CD4-positive, alpha-beta T cell treated with Interleukin-6 for 4 hours (primary cell): ENCODE data around the gene NPHP4.

ENCODE experiments used
- DNase-seq: peaks from one replicate; pipeline ENCODE4 v3.0.0-alpha.2; 2020; ENCODE audit warnings: mixed read lengths

The NPHP4 gene

DNA sequence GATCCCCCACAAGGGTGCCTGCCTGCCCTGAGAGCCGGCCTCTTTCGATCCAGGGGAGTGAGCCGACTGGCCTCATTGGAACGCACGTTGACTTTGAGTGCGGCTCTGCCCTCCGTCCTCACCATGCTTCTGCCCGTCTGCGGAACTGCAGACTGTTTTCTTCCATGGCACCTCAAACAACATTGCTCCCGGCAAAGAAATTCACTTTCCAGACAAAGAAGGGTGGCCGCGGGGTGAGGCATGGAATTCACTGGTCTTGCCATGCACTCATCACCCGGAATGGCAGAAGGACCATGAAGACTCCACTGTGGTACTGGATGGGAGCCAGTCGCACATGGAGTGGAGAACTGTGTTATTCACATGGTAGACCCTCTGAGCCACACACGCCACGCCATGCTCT lies 169.5 kb downstream of the NPHP4 start:
- no peak for DNase-seq

DNA sequence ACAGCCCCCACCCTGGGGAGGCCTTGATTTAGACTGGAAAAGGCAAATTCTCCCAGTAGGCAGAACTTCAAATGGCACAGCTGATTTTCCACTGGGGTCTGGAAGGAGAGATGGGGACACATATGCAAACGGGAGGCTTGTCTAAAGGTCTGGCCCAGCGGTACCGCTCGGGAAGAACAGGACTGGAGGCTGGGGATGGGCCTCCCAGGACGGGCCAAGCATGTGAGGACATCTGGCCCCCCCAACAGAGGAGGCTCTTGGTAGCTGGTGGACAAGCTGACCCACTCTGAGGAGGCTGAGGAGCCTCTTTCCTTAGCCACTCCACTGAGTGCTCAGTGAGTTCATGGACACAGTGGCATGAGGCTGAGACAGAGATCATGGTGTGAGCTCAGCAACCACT lies 170.0 kb downstream of the NPHP4 start:
- DNase-seq, result no peak

DNA sequence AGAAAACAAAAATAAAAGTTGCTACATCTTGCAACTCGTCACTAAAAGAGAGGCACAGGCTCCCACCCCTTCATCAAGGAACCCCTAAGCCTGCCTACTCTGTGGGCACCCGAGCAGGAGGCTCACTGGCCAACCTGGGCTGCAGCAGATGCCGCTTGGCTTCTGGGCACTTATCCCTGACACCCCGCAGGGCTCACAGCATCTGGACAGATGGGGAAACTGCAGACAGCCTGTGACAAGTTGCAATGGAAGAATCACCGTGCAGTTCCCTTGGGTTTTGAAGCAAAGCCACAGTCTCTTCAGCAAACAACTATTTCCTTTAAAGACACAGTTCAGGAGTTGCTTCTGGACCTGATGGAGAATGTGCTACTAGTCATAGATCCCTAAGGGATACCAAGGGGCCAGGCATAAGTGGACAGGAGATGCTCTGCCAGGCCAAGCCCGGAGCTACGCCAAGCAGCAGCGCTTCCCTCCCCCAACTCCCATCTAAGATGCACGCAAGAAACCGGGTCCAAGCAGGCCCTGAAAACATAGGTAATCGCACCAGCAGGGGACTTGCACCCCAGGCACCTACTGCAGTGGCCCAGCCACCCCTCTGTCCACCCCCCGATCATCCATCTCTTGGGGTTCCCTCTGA lies 170.6 kb downstream of the NPHP4 start:
- no peak for DNase-seq

DNA sequence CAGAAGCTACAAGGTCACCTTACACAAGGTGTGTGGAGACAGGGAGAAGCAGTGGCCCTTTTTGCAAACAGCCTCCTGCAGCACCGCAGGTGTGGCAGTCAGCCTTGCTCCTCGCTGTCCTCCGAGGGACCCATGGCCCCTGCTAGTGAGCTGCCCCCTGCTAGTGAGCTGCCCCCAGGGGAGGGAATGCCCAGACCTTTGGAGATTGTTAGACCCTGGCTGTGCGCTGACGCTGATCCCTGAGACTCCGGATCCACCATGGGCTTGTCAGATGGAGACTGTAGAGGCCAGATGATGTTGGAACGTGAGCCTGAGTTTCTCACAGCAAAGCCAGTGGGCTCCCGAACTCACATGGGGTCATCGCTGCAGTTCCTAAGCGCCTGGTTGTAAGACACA lies 172.2 kb downstream of the NPHP4 start:
- no peak for DNase-seq

DNA sequence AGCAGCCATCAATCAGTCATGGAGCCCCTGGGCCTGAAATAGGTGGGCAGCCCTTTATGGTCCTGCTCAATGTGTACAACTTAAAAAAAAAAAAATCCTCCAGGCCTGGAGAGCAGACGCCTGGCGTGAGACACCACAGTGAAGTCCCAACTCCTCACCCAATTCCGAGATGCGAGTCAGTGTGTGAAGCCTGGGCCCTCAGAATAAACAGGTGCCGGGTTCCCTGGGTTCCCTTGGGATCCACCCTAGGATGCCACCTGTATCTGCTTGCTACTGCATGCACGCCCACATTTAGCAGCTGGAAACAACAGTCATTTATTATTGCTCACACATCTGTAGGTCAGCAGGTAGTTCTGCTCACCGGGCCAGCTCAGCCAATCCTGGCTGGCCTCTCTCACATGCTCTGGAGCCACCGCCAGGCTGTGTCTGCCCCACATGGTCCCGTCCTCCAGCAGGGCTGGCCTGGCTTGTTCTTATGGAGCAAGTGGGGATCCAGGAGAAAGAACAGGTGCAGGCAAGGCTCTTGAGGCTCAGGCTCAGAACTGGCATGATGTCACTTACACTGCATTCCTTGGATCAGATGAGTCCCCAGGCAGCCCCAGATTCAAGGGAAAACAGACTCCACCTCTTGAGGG lies 172.7 kb downstream of the NPHP4 start:
- DNase-seq, result no peak

DNA sequence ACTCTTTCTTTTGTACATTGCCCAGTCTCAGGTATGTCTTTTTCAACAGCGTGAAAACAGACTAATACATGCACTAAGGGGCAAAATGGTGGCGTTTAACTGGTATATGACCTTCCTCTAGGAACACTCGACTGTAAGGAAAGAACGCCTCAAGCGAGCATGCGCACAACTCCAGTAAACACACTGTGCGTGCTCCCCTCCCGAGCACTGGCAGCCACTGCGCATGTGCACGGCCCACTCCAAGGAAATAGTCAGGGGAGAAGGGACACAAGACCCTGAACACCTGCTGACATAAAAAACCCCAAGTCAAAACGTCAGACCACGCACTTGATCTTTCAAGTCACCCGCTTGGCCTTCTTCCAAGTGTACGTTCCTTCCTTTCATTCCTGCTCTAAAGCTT lies 173.5 kb downstream of the NPHP4 start:
- no peak for DNase-seq

DNA sequence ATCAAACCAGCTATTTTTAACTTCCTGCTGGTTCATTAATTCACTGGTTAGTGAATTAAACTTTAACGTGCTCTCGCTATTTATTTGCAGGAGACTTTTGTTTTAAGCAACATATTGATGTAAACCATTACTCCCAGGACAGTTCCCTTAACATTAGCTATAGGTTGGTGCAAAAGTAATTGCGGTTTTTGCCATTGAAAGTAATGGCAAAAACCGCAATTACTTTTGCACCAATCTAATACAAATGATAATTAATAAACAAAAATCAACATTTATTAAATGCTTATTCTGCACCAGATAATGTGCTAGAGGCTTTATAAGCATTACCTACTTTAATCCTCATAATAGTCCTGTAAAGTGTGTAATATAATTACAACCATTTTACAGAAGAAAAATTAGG lies 176.5 kb downstream of the NPHP4 start:
- no peak for DNase-seq

DNA sequence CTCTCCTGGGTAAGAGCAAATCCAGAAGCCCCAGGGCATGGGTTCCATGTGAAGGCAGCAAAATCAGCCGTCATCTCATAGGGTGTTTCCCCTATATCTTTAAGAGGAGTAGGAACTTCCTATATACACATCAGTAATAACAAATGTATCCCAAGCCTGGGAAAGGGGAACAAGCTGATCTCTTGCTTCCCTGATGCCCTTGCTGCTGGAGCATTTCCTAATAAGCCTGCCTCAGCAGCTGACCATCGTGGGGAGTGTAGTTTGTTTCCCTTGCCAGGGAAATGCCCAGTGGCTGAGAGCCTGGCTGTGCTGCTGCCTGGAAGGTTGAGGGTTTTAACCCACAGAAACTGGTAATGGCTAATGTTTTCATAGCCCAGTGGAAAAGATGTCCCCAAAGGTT lies 177.0 kb downstream of the NPHP4 start:
- DNase-seq, result no peak

DNA sequence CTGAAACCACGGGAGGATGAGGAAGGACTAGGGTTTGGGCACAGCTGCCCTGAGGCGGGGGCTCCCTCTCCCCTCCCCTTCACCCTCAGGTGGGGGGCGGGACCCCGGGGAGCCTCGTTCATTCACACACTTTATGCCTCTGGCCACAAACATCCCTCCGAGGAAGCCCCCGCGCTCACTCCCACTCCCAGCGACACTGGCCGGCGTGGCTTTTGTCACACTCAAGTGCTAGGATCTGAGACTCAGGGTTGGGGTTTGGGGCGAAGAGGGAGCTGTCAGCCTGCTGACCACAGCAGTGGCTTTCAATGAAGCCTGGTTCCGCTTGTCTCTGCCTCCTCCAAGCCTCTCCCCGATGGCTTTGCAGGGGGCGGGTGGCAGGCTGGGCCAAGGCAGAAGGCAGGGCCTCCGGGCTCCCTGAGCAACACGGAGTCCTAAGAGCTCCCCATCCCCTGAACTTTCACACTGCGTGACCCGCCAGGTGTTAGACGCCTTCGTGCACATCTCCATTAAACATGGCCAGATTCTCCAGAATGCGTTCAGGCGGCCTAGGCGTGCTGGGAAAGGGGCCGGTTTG lies 178.1 kb downstream of the NPHP4 start:
- DNase-seq, result no peak

DNA sequence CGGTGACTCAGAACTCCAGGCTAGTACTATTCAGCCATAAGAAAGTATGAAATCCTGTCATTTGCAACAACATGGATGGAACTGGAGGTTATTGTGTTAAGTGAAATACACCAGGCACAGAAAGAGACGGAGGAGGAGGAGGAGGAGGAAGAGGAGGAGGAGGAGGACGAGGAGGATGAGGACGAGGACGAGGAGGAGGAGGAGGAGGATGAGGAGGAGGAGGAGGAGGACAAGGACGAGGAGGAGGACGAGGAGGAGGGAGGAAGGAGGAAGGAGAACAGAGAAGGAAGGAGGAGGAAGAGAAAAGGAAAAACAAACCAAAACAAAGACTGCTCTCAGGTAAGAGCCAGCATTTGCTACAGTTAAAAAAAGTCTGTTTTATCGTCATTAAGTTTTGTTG lies 178.7 kb downstream of the NPHP4 start:
- DNase-seq, result no peak
